ENCODE results near the gene PDLIM3.
"Not testable (repeated sequence)": the region's sequence is repeated elsewhere in the genome, so short reads cannot be mapped to it uniquely, and the experiment has no call there.

PDLIM3 gene, protein sequence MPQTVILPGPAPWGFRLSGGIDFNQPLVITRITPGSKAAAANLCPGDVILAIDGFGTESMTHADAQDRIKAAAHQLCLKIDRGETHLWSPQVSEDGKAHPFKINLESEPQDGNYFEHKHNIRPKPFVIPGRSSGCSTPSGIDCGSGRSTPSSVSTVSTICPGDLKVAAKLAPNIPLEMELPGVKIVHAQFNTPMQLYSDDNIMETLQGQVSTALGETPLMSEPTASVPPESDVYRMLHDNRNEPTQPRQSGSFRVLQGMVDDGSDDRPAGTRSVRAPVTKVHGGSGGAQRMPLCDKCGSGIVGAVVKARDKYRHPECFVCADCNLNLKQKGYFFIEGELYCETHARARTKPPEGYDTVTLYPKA

DNA sequence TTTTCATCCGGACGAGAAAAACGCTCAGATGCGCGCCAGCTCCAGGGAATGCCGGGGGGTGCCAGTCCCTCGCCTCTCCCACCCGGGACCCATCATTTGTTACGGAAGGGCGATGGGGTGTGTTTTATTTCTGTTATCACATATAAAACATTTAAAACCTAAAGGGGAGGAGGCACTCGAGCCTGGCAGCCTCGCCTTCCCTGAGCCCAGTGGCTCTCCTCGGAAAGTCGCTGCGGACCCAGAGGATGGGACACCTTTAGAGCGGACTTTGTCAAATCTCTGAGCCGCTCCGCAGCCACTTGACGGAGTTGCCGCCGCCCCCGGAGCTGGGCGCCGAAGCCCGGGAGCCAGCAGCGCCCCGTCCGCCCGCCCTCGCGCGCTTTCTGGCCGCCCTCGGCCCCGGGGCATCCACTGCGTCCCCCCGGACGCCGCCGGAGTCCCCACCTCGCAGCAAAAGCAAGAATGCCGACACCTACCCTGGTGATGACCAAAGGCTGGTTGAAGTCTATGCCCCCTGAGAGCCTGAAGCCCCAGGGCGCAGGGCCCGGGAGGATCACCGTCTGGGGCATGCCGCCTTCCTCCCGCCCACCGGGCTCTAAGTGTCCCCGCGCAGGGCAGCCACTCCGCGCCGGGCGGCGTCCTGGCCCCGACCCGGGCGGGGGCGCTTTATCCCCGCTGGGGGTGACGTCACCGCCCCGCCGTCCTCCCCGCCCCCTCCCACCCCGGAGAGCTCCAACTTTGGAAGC lies at the start of gene PDLIM3:
Gene PDLIM3 (minus strand): TSS at position 642 of the 746 bp plus-strand sequence. CDS start 73 bp downstream, at position 569.
- DNase-seq (ENCODE audit: low read depth): no peak

- no peak for DNase-seq (ENCODE audit: low read depth)
These were observed 48.5 kb upstream of the PDLIM3 start for GRCh38 chr4:185583813-185584212.

- no peak for DNase-seq (ENCODE audit: low read depth)
These were observed 47.5 kb upstream of the PDLIM3 start for GRCh38 chr4:185582651-185583400.

DNA sequence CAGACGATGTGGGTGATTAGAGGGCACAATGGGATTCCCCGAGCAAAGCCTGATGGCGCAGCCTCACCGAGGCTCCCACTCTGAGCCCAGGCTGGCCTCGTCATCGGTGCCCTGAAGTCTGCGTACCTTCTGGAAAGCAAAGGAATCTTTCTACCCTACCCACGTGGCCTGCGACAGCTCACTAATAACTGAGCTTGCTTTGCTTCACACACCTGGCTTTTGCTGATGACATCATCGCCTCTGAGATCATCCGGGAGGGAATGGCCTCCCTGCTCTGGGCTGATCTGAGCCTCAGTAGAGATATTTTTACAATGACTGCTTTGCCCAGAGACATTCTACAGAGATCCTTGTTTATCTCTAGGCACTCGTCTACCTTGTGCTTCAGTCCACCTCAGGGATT lies 45.4 kb upstream of the PDLIM3 start:
- DNase-seq (ENCODE audit: low read depth): no peak

GRCh38 chr4:185578284-185578683 lies 43.0 kb upstream of the PDLIM3 start:
- no peak for DNase-seq (ENCODE audit: low read depth)

GRCh38 chr4:185576962-185577950 lies 41.9 kb upstream of the PDLIM3 start:
- DNase-seq (ENCODE audit: low read depth): no peak

DNA sequence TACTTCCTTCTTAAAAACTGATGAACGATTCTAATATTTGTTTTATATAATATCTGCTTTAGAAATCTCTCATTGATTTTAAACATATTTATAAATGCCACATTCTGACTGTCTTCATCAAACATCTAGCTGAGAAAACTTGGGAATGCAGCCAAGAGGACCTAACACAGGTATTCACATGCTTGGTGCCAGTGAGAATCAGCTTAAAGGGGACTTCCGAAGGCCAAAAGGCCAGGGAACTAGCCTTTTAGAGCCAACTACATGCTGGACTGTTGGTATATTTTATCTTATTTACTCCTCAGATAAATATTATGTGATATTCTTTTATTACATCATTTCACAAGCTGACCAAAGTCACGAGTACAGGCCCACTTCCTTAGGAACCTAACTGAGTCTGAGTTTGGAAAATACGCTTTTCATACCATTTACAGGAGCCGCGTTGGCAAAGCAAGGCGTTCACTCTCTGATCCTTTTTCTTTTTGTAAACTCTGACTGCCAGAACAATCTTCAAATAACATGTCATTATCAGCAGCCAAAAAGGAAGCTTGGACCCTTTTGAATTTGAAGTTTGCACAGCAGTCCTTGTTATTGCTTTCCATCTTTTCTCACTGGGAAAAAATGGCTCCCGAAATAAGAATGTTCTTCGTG lies 41.1 kb upstream of the PDLIM3 start:
- DNase-seq (ENCODE audit: low read depth): no peak

DNA sequence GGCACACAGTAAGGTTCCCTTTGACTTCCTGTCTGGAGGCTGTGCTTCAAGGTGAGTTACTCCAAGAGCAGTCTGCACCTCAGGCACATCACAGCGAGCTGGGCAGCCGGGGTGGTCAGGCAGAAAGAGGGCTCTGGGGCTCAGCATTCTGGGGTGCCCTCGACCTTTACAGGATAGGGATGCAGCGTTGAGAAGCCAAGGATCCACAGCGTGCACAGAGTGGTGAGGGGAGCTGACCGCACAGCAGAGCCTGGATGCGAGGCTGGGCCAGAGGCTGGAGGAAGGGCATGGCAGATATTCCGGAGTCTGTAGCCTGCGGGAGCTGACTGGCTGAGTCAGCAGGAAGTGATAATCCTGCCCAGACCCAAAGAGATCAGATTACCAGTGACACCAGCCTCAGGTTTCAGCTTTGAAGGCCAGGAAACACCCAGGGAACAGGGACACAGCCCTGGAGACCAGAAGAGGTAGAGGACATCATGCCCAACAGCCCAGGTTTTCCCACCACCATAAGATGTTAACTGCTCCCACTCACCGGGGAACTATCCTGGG lies 38.4 kb upstream of the PDLIM3 start:
- no peak for DNase-seq (ENCODE audit: low read depth)

DNA sequence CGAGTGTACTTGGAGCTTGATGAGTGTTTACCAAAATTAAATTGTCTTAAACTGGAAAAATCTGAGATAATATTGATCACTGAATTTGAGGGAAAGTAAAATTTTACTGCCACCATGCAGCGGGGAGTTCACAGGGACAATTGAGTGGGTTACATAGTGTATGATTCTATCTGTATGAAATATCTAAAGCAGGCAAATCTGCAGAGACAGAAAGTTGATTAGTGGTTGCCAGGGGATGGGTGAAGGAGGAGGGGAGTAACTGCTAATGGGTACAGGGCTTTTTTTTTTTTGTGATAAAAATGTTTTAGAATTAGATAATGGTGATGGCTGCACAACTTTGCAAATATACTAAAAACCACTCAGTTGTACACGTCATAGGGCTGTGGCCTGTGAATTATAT lies 35.4 kb upstream of the PDLIM3 start:
- no peak for DNase-seq (ENCODE audit: low read depth)

DNA sequence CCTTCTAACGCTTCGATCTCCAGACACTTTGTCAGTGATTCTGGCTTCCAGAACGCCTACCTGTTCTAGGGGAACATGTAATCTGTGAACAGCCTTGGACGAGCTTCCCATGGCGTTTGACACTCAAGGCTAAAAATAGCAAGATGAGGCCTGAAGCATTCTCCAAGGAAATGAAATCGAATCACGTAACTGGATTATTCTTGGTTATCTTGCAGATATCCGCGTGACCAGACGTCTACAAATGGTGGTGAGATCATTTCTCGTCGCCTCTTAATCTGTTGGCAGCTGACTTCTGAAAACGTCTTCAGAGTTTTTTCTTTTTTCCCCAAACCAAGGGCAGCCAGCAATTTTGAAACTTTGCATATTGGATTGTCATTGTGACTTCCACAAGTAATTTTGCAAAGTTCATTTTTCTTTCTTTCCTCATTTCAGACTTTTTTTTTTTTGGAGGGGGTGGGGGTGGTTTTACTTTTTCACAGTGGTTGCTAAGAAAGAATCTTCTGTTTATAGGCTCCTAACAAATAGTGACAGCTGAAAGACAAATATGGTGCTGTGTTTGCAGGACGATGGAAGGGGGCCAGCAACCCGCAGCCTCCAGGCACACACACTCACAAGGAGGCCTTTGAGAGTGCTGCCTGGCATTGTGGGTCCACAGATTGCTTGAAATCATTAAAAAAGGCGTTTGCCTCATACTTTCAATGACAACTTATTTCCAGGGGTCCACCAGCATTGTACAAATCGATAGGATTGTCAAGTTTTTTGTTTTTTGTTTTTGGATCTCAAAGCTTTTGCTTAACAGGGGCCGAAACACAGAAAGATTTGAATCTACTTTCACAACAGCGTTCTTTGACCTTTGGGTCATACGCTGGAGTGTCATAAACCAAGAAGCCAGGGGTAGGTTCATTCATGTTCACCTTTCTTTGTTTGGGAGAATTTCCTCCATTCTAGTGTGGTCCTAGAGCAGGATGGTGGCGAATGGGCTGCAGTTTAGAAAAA lies 32.4 kb upstream of the PDLIM3 start:
- no peak for DNase-seq (ENCODE audit: low read depth)

GRCh38 chr4:185566972-185567371 lies 31.7 kb upstream of the PDLIM3 start:
- no peak for DNase-seq (ENCODE audit: low read depth)

DNA sequence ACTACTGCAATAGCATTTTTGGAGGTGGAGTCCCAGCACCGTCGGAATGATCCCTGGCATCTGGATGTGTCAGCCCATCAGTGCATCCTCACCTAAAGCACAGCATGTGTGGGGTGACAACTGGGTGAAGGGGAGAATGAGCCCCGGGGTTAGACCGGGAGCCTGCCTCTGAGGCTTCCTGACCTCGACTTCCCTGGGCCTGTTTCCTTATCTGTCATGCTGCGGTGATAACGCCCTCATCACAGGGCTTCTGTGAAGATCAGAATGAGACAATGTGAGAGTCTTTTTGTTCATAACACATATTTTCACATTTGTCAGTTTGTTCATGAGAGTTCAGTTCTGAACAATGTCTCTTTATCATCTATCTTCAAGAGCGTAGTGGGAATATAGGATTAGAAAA lies 31.1 kb upstream of the PDLIM3 start:
- no peak for DNase-seq (ENCODE audit: low read depth)

DNA sequence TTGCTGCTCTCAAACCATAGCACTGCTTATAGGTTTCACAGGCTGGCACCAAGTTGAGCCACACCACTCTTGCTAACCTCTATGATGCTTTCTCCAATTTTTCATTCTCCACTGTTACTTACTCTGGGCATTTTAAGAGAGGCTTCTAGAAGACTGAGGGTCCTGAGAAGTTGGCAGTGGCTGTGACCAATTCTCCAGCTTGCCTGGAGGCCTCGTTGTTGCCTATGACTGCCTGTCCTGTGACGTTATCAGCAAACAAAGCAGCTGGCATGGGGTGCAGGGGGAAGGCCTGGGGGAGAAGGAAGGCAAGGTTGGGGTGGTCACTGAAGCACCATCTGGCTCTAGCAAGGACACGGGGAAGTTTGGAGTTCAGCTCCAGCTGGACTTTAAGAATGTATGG lies 30.4 kb upstream of the PDLIM3 start:
- DNase-seq (ENCODE audit: low read depth): no peak

GRCh38 chr4:185564349-185564748 lies 29.0 kb upstream of the PDLIM3 start:
- DNase-seq (ENCODE audit: low read depth): no peak

DNA sequence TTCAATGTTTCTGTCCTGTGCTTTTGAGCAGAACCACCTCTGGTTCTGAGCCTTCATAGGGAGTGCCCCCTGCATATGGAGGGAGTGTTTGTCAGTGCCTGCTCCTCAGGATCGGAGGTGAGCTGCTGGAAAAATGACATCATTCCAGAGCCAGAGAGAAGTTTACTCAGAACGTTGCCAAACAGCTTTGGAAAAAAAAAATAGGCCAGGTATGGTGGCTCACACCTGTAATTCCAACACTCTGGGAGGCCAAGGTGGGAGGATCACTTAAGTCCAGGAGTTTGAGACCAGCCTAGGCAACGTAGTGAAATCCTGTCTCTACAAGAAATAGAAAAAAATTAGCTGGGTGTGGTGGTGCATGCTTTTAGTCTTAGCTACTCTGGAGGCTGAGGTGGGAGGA lies 27.2 kb upstream of the PDLIM3 start:
- DNase-seq (ENCODE audit: low read depth): no peak

GRCh38 chr4:185560316-185560715 lies 25.0 kb upstream of the PDLIM3 start:
- DNase-seq (ENCODE audit: low read depth): no peak

DNA sequence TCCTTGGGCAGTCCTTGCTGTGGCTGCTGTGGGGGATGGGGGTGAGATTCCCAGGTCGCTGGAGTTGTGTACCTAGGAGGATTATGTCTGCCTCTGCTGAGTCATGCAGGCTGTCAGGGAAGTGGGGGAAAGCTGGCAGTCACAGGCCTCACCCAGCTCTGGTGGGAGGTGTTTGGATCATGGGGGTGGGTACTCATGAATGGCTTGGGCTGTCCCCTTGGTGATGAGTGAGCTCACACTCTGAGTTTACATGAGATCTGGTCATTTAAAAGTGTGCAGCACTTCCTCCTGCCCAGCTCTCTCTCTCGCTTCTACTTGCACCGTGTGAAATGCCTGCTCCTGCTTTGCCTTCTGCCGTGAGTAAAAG lies 24.6 kb upstream of the PDLIM3 start:
- DNase-seq (ENCODE audit: low read depth): no peak

GRCh38 chr4:185559251-185559914 lies 24.1 kb upstream of the PDLIM3 start:
- not testable (repeated sequence) for DNase-seq (ENCODE audit: low read depth)

All from activated T-cell treated with anti-CD3 and anti-CD28 coated beads for 1 hour (primary cell).